IgD-negative memory B cell (primary cell): Measurements from ENCODE around the gene MDH2. TPM values are rescaled to one million over a fixed set of nuclear protein-coding genes. Genes with fewer than 3 reads are reported as not detected.
"Not testable (repeated sequence)": the region's sequence is repeated elsewhere in the genome, so short reads cannot be mapped to it uniquely, and the experiment has no call there.

Source experiments
- H3K27ac Mint-ChIP-seq, 3 donors: one replicate each; pipeline ENCODE4 v1.8.0; 2020 to 2022; ENCODE audit warnings: mild to moderate bottlenecking in 3 of 3, mixed read lengths in 3 of 3, moderate library complexity in 1 of 3
- H3K27me3 Mint-ChIP-seq: one replicate; pipeline ENCODE4 v1.8.0; 2021; ENCODE audit warnings: mixed read lengths
- H3K36me3 Mint-ChIP-seq: one replicate; pipeline ENCODE4 v1.8.0; 2020; ENCODE audit warnings: mild to moderate bottlenecking, mixed read lengths
- H3K4me1 Mint-ChIP-seq, 3 donors: one replicate each; pipeline ENCODE4 v1.8.0; 2020 to 2022; ENCODE audit warnings: mixed read lengths in 3 of 3, mild to moderate bottlenecking in 1 of 3
- H3K4me3 Mint-ChIP-seq, 4 donors: one replicate each; pipeline ENCODE4 v1.8.0; 2020 to 2022; ENCODE audit warnings: mild to moderate bottlenecking in 4 of 4, mixed read lengths in 4 of 4, moderate library complexity in 3 of 4
- H3K9me3 Mint-ChIP-seq, 3 donors: one replicate each; pipeline ENCODE4 v1.8.0; 2020 to 2021; ENCODE audit warnings: mixed read lengths in 3 of 3, mild to moderate bottlenecking in 1 of 3
- polyA plus RNA-seq: library from polyadenylated mRNA; unstranded; fragments of 300-500 nt; fragmentation: Illumina TruSeq; gene quantifications from one replicate; pipeline ENCODE4 v1.2.3, GENCODE V29; 2021

The MDH2 gene
- polyA plus RNA-seq, 1 donor from 2014 or later: 177 TPM

GRCh38 chr7:76057103-76057812, 9.4 kb downstream of the MDH2 start:
- peaks cover 2% of the 10 kb centered on the region for H3K36me3 Mint-ChIP-seq
- no peaks in the 10 kb centered on the region for H3K9me3 Mint-ChIP-seq
- H3K4me1 Mint-ChIP-seq: peaks cover 0 to 11% (median 3%) of the 10 kb centered on the region in 3 donors
- no peak overlapping the region for H3K4me3 Mint-ChIP-seq
- no peak overlapping the region for H3K27ac Mint-ChIP-seq
- H3K27me3 Mint-ChIP-seq: no peaks in the 10 kb centered on the region

GRCh38 chr7:76057813-76058145, 9.9 kb downstream of the MDH2 start:
- no peak overlapping the region for H3K27ac Mint-ChIP-seq
- no peak overlapping the region for H3K4me3 Mint-ChIP-seq
- peaks cover 2% of the 10 kb centered on the region for H3K36me3 Mint-ChIP-seq
- H3K27me3 Mint-ChIP-seq: no peaks in the 10 kb centered on the region
- H3K9me3 Mint-ChIP-seq: no peaks in the 10 kb centered on the region
- H3K4me1 Mint-ChIP-seq: peaks cover 0 to 10% (median 2%) of the 10 kb centered on the region in 3 donors

- H3K36me3 Mint-ChIP-seq, H3K27ac Mint-ChIP-seq, H3K4me1 Mint-ChIP-seq, H3K27me3 Mint-ChIP-seq, H3K4me3 Mint-ChIP-seq, H3K9me3 Mint-ChIP-seq: not testable (repeated sequence)
Measured at GRCh38 chr7:76058745-76059144, 10.8 kb downstream of the MDH2 start.

- peaks cover 0 to 2% (median 0%) of the 10 kb centered on the region in 3 donors for H3K4me1 Mint-ChIP-seq
- H3K27ac Mint-ChIP-seq: no peak overlapping the region
- H3K27me3 Mint-ChIP-seq: no peaks in the 10 kb centered on the region
- H3K36me3 Mint-ChIP-seq: peaks cover 2% of the 10 kb centered on the region
- H3K9me3 Mint-ChIP-seq: no peaks in the 10 kb centered on the region
- H3K4me3 Mint-ChIP-seq: no peak overlapping the region
Measured at GRCh38 chr7:76060842-76061241, 12.9 kb downstream of the MDH2 start.

- Mint-ChIP-seq H3K4me3 (no peak overlapping the region), H3K27me3 (no peaks in the 10 kb centered on the region), H3K4me1 (peaks cover 0 to 2% (median 0%) of the 10 kb centered on the region in 3 donors), H3K9me3 (no peaks in the 10 kb centered on the region), H3K27ac (peak overlapping the region in 2 of 3 donors; percentile 39 to 59), H3K36me3 (no peaks in the 10 kb centered on the region)
Measured at GRCh38 chr7:76062254-76062653, 14.3 kb downstream of the MDH2 start.

GRCh38 chr7:76063114-76063513, 15.2 kb downstream of the MDH2 start:
- H3K4me1 Mint-ChIP-seq: peaks cover 0 to 2% (median 0%) of the 10 kb centered on the region in 3 donors
- no peaks in the 10 kb centered on the region for H3K27me3 Mint-ChIP-seq
- no peak overlapping the region for H3K27ac Mint-ChIP-seq
- H3K36me3 Mint-ChIP-seq: peaks cover 2% of the 10 kb centered on the region
- peak overlapping the region in 1 of 4 donors; percentile 60 for H3K4me3 Mint-ChIP-seq
- H3K9me3 Mint-ChIP-seq: no peaks in the 10 kb centered on the region

GRCh38 chr7:76063525-76063924, 15.6 kb downstream of the MDH2 start:
- H3K9me3 Mint-ChIP-seq: no peaks in the 10 kb centered on the region
- H3K27me3 Mint-ChIP-seq: no peaks in the 10 kb centered on the region
- H3K4me3 Mint-ChIP-seq: no peak overlapping the region
- peaks cover 2% of the 10 kb centered on the region for H3K36me3 Mint-ChIP-seq
- no peak overlapping the region for H3K27ac Mint-ChIP-seq
- H3K4me1 Mint-ChIP-seq: peaks cover 0 to 2% (median 0%) of the 10 kb centered on the region in 3 donors

GRCh38 chr7:76064208-76064970, 16.5 kb downstream of the MDH2 start:
- Mint-ChIP-seq H3K4me1 (peaks cover 0 to 4% (median 0%) of the 10 kb centered on the region in 3 donors), H3K4me3 (no peak overlapping the region), H3K36me3 (peaks cover 4% of the 10 kb centered on the region), H3K27ac (no peak overlapping the region), H3K9me3 (no peaks in the 10 kb centered on the region), H3K27me3 (no peaks in the 10 kb centered on the region)

- peaks cover 4% of the 10 kb centered on the region for H3K36me3 Mint-ChIP-seq
- H3K27ac Mint-ChIP-seq: no peak overlapping the region
- H3K9me3 Mint-ChIP-seq: no peaks in the 10 kb centered on the region
- peaks cover 0 to 4% (median 0%) of the 10 kb centered on the region in 3 donors for H3K4me1 Mint-ChIP-seq
- H3K4me3 Mint-ChIP-seq: no peak overlapping the region
- H3K27me3 Mint-ChIP-seq: no peaks in the 10 kb centered on the region
Measured at GRCh38 chr7:76065016-76065612, 17.2 kb downstream of the MDH2 start.

- Mint-ChIP-seq H3K27ac (no peak overlapping the region), H3K27me3 (no peaks in the 10 kb centered on the region), H3K9me3 (no peaks in the 10 kb centered on the region), H3K36me3 (peaks cover 4% of the 10 kb centered on the region), H3K4me3 (no peak overlapping the region), H3K4me1 (peaks cover 0 to 4% (median 0%) of the 10 kb centered on the region in 3 donors)
Measured at GRCh38 chr7:76066716-76067503, 19.0 kb downstream of the MDH2 start.

- Mint-ChIP-seq H3K9me3 (peaks cover 0 to 1% (median 0%) of the 10 kb centered on the region in 3 donors), H3K27ac (no peak overlapping the region), H3K27me3 (no peaks in the 10 kb centered on the region), H3K4me1 (peaks cover 0 to 4% (median 0%) of the 10 kb centered on the region in 3 donors), H3K4me3 (peak overlapping the region in 1 of 4 donors; percentile 20), H3K36me3 (peaks cover 4% of the 10 kb centered on the region)
Measured at GRCh38 chr7:76069238-76069638, 21.3 kb downstream of the MDH2 start.

- H3K27ac Mint-ChIP-seq: no peak overlapping the region
- peak overlapping the region in 1 of 4 donors; percentile 12 for H3K4me3 Mint-ChIP-seq
- peaks cover 0 to 2% (median 0%) of the 10 kb centered on the region in 3 donors for H3K4me1 Mint-ChIP-seq
- H3K9me3 Mint-ChIP-seq: peaks cover 0 to 8% (median 4%) of the 10 kb centered on the region in 3 donors
- H3K36me3 Mint-ChIP-seq: peaks cover 4% of the 10 kb centered on the region
- no peaks in the 10 kb centered on the region for H3K27me3 Mint-ChIP-seq
Measured at GRCh38 chr7:76071316-76072242, 23.7 kb downstream of the MDH2 start.

GRCh38 chr7:76072243-76073148, 24.6 kb downstream of the MDH2 start:
- Mint-ChIP-seq H3K4me1 (peaks cover 0 to 2% (median 2%) of the 10 kb centered on the region in 3 donors), H3K9me3 (peaks cover 0 to 8% (median 4%) of the 10 kb centered on the region in 3 donors), H3K27ac (no peak overlapping the region), H3K4me3 (no peak overlapping the region), H3K36me3 (peaks cover 4% of the 10 kb centered on the region), H3K27me3 (no peaks in the 10 kb centered on the region)
